K562 (cell line): ENCODE results near the gene DPH1. TPM values are rescaled to one million over a fixed set of nuclear protein-coding genes. Genes with fewer than 3 reads are reported as not detected.

Experiments
- BCOR ChIP-seq: fragments of 450-650 bp; IDR thresholded peaks from 2 replicates; pipeline ENCODE4 v1.6.1; 2016
- CBX1 ChIP-seq: sonication (generic); IDR thresholded peaks from 2 replicates; pipeline ENCODE4 v1.6.1; 2016; ENCODE audit warnings: antibody characterized with exemption, low read depth, mild to moderate bottlenecking
- CREBBP ChIP-seq: IDR thresholded peaks from one replicate; pipeline ENCODE4 v1.6.1; 2012; ENCODE audit warnings: low read depth, mild to moderate bottlenecking, control low read depth, inconsistent platforms, low read length
- CTCF ChIP-seq, 3 experiments: IDR thresholded peaks in 2 of 3; conservative IDR thresholded peaks in 1 of 3; 2 replicates each; pipeline ENCODE4 v1.5.1; 2011 to 2012; ENCODE audit warnings: low read length in 3 of 3, mild to moderate bottlenecking in 3 of 3, control low read depth in 2 of 3, improper control_type of control experiment in 1 of 3, inconsistent platforms in 1 of 3, low read depth in 1 of 3, mixed read lengths in 1 of 3, moderate library complexity in 1 of 3; ENCODE audit not compliant: insufficient read depth in 2 of 3
- ELK3 ChIP-seq: fragments of 450-650 bp; formaldehyde crosslinking; IDR thresholded peaks from 2 replicates; pipeline ENCODE4 v1.4.0; 2020; ENCODE audit warnings: mild to moderate bottlenecking
- GABPA ChIP-seq: fragments of 200-800 bp; sonication (Bioruptor generic); conservative IDR thresholded peaks from 2 replicates; pipeline ENCODE4 v1.6.1; 2016; ENCODE audit warnings: low read depth, missing genetic modification characterization, missing compliant biosample characterization
- GTF3C2 ChIP-seq: IDR thresholded peaks from 3 replicates; pipeline ENCODE4 v1.6.1; 2011; ENCODE audit warnings: borderline replicate concordance, mild to moderate bottlenecking, moderate library complexity; ENCODE audit not compliant: insufficient read length; ENCODE audit errors: extremely low read depth
- KDM4B ChIP-seq, 2 experiments: fragments of 450-650 bp in 1 of 2; sonication (generic) in 1 of 2; IDR thresholded peaks; 2 replicates each; pipeline ENCODE4 v1.6.1; 2016 to 2017; ENCODE audit warnings: borderline replicate concordance in 2 of 2, antibody characterized with exemption in 1 of 2, low read depth in 1 of 2, mild to moderate bottlenecking in 1 of 2
- MTF1 ChIP-seq: fragments of 250-450 bp; sonication (Bioruptor Pico); IDR thresholded peaks from 2 replicates; pipeline ENCODE4 v1.9.0; 2021; ENCODE audit warnings: moderate library complexity, mild to moderate bottlenecking, inconsistent platforms, borderline replicate concordance
- PKNOX1 ChIP-seq: fragments of 450-650 bp; IDR thresholded peaks from 2 replicates; pipeline ENCODE4 v1.6.1; 2016
- POLR2G ChIP-seq: fragments of 200-400 bp; formaldehyde crosslinking; IDR thresholded peaks from 2 replicates; pipeline ENCODE4 v1.6.1; 2017; ENCODE audit warnings: low read depth, mild to moderate bottlenecking, antibody characterized with exemption, low read length, moderate library complexity
- RBM17 ChIP-seq: fragments of 200-400 bp; formaldehyde crosslinking; IDR thresholded peaks from 2 replicates; pipeline ENCODE4 v1.6.1; 2017; ENCODE audit warnings: low read depth, mild to moderate bottlenecking, low read length, borderline replicate concordance
- SIN3B ChIP-seq: fragments of 450-650 bp; IDR thresholded peaks from 2 replicates; pipeline ENCODE4 v1.6.1; 2017; ENCODE audit warnings: low read depth, mild to moderate bottlenecking, moderate library complexity
- SREBF2 ChIP-seq: sonication (generic); formaldehyde crosslinking; IDR thresholded peaks from 2 replicates; pipeline ENCODE4 v1.4.0; 2020; ENCODE audit warnings: mild to moderate bottlenecking, missing genetic modification reagents
- WHSC1 ChIP-seq: IDR thresholded peaks from one replicate; pipeline ENCODE4 v1.6.1; 2012; ENCODE audit warnings: low read length, control low read depth, inconsistent platforms
- ZBTB1 ChIP-seq: sonication (generic); formaldehyde crosslinking; IDR thresholded peaks from 2 replicates; pipeline ENCODE4 v1.8.1; 2023; ENCODE audit warnings: missing genetic modification reagents, low read depth, mild to moderate bottlenecking, borderline replicate concordance
- ZBTB34 ChIP-seq: fragments of 250-450 bp; sonication (Bioruptor Pico); IDR thresholded peaks from 2 replicates; pipeline ENCODE4 v1.8.0; 2021; ENCODE audit warnings: mild to moderate bottlenecking, moderate library complexity
- ZC3H11A ChIP-seq: IDR thresholded peaks from 2 replicates; pipeline ENCODE4 v1.6.1; 2012; ENCODE audit warnings: low read depth, low read length, improper control_type of control experiment
- ZKSCAN3 ChIP-seq: fragments of 250-450 bp; sonication (Bioruptor Pico); IDR thresholded peaks from 2 replicates; pipeline ENCODE4 v1.4.0; 2020
- polyA plus RNA-seq, 8 experiments: library from polyadenylated mRNA; depleted of rRNA in 4 of 8; stranded (reverse) in 5 of 8; unstranded in 3 of 8; fragments of >200 nt; fragmentation: Nextera tagmentation in 2 of 8; fragmentation: Illumina TruSeq in 1 of 8; extraction: Ambion mirVana in 2 of 8; extraction: Trizol in 1 of 8; gene quantifications; 2 replicates each; pipeline versions ENCODE4 v1.2.1 to v1.2.3, GENCODE V29; 2011 to 2014; ENCODE audit warnings: inconsistent platforms in 1 of 8, missing spikeins in 1 of 8
- total RNA-seq, 7 experiments: library from RNA; depleted of rRNA in 6 of 7; stranded (reverse); fragments of >200 nt in 6 of 7; fragmentation: Illumina TruSeq in 2 of 7; extraction: Trizol in 2 of 7; gene quantifications; 2 replicates each; pipeline versions ENCODE4 v1.2.1 to v1.2.3, GENCODE V29; 2011 to 2021; ENCODE audit warnings: low replicate concordance in 1 of 7

Gene DPH1
- total and polyA plus RNA-seq, 9 of the 15 experiments (the other 6 are each of a cell fraction or from before 2014, with no cell fraction given), result 0.42 to 40.6 (median 20.2) TPM

GRCh38 chr17:2053380-2054261 lies 23.7 kb downstream of the DPH1 start (continued):
- TF ChIP-seq KDM4B (IDR thresholded peaks at IDR 0.05; ENCODE audit: borderline replicate concordance in 2 of 2, low read depth in 1 of 2) (no peak), ZKSCAN3 (CRISPR knock-in tag) (no peak), CTCF (IDR thresholded peaks at IDR 0.05 in 2 of 3, conservative IDR thresholded peaks at IDR 0.05 in 1 of 3; ENCODE audit: insufficient read depth in 2 of 3, low read depth in 1 of 3, low read length in 3 of 3) (peak; percentile 34 to 62 (median 50); a peak in 5 of 6 replicates), POLR2G (peak; percentile 40; the same call in 1 of the 2 replicates), ZC3H11A (no peak), PKNOX1 (no peak), CBX1 (no peak), ZBTB1 (no peak), GTF3C2 (no peak), WHSC1 (no peak), ZBTB34 (CRISPR knock-in tag) (no peak), BCOR (no peak), SREBF2 (no peak), CREBBP (no peak), GABPA (no peak), MTF1 (CRISPR knock-in tag) (no peak), RBM17 (no peak), ELK3 (CRISPR knock-in tag) (no peak), SIN3B (no peak)
